Measurements from ENCODE around the gene BNC2.

DNA sequence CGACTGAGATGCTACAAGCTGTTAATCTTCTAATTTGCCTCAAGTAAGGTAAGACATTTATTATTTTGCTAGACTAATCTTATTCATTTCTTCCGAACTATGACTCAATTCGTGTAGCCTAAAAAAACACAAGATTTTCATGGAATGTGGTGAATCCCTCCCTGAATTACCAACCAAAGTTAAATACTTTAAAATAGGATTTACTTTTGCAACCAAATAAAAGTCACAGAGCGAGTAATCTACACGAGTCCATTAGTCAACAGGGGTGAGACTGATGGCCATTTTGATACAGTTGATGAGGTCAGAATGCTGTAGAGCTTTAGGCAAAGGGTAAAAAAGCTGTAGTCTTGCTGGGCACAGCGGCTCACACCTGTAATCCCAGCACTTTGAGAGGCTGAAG, 13.1 kb upstream of the BNC2 start:
- no peak for TF ChIP-seq GATA2 (IDR thresholded peaks at IDR 0.05; ENCODE audit: low read depth, low read length)
- no peak for TF ChIP-seq GATA3 (IDR thresholded peaks at IDR 0.05; ENCODE audit: low read depth, low read length)
